Right lung (tissue), 5 donors: Measurements from ENCODE around the gene LHX2. TPM values are rescaled to one million over a fixed set of nuclear protein-coding genes. Genes with fewer than 3 reads are reported as not detected.

Source experiments
- DNase-seq, 2 donors: peaks; one replicate each; pipeline ENCODE4 v3.0.0-alpha.2; 2013
- polyA plus RNA-seq, 5 donors: library from polyadenylated mRNA; unstranded; fragments of 120-200 nt; gene quantifications; one replicate each; pipeline versions ENCODE4 v1.2.1 to v1.2.3, GENCODE V29; 2013; ENCODE audit warnings: inconsistent platforms in 1 of 5, low replicate concordance in 1 of 5; ENCODE audit not compliant: insufficient read length in 5 of 5, insufficient read depth in 1 of 5

The LHX2 gene
- polyA plus RNA-seq, 5 donors: 0.08 to 0.14 (median 0.13) TPM; not detected in 1

- no peak for DNase-seq
Observed at GRCh38 chr9:124060844-124061605, 49.5 kb downstream of the LHX2 start.

GRCh38 chr9:124062172-124062571 is 50.6 kb downstream of the LHX2 start:
- no peak for DNase-seq

GRCh38 chr9:124066783-124067577 is 55.4 kb downstream of the LHX2 start:
- DNase-seq: no peak

GRCh38 chr9:124068251-124068650 is 56.7 kb downstream of the LHX2 start:
- DNase-seq: no peak

- no peak for DNase-seq
Observed at GRCh38 chr9:124074746-124075145, 63.2 kb downstream of the LHX2 start.

GRCh38 chr9:124075761-124076160 is 64.2 kb downstream of the LHX2 start:
- no peak for DNase-seq

- DNase-seq: no peak
Observed at GRCh38 chr9:124077915-124078572, 66.5 kb downstream of the LHX2 start.

GRCh38 chr9:124078641-124079040 is 67.1 kb downstream of the LHX2 start:
- DNase-seq: no peak

- no peak for DNase-seq
Observed at GRCh38 chr9:124079176-124079925, 67.8 kb downstream of the LHX2 start.

- no peak for DNase-seq
Observed at GRCh38 chr9:124082622-124083021, 71.1 kb downstream of the LHX2 start.

Other genes starting within 250 kb of the LHX2 start
- 1 to 10 TPM; 7.2 to 9.6 (median 8.9) TPM for gene DENND1A, start 81.6 kb upstream of the LHX2 start, polyA plus RNA-seq
- gene NEK6, start 246.2 kb downstream of the LHX2 start, polyA plus RNA-seq: 10 to 100 TPM; 34.3 to 48.6 (median 38.2) TPM